ENCODE data around the gene KLF11. TPM values are rescaled to one million over a fixed set of nuclear protein-coding genes. Genes with fewer than 3 reads are reported as not detected.

The KLF11 gene
- total and polyA plus RNA-seq, 2 of the 8 experiments (the other 6 are each of a cell fraction or from before 2014, with no cell fraction given), result 6.4 to 10.1 TPM

- TF ChIP-seq MAX (IDR thresholded peaks at IDR 0.05) (no peak), BRCA1 (IDR thresholded peaks at IDR 0.05; ENCODE audit: low read depth, low read length) (no peak), TBP (IDR thresholded peaks at IDR 0.05; ENCODE audit: low read depth, low read length) (no peak)
These were observed 21.8 kb downstream of the KLF11 start (continued) for GRCh38 chr2:10064932-10065772.
